Body of pancreas (tissue), 4 donors: ENCODE results near the gene CPEB4. TPM values are rescaled to one million over a fixed set of nuclear protein-coding genes. Genes with fewer than 3 reads are reported as not detected.

Experiments
- ATAC-seq: fragments of 150-250 bp; one replicate; pipeline ENCODE4 v1.9.1; 2016
- DNase-seq, 4 donors: peaks; one replicate each; pipeline ENCODE4 v3.0.0-alpha.2; 2019
- H3K27ac ChIP-seq, 4 donors: fragments of 200-600 bp; sonication (generic); 1 replicate in 3 of 4; 2 replicates in 1 of 4; pipeline versions ENCODE4 v1.5.1 to v1.6.1; 2016 to 2019; ENCODE audit warnings: mild to moderate bottlenecking in 1 of 4, mixed read lengths in 1 of 4, moderate library complexity in 1 of 4
- H3K27me3 ChIP-seq, 2 donors: fragments of 200-600 bp; sonication (generic); one replicate each; pipeline ENCODE4 v1.6.0; 2016; ENCODE audit warnings: mild to moderate bottlenecking in 1 of 2
- H3K36me3 ChIP-seq, 2 donors: fragments of 200-600 bp; sonication (generic); replicated peaks in 1 of 2; 2 replicates each; pipeline ENCODE4 v1.5.1; 2016; ENCODE audit warnings: low read depth in 2 of 2; ENCODE audit not compliant: insufficient read depth in 1 of 2
- H3K4me1 ChIP-seq: fragments of 200-600 bp; sonication (generic); one replicate; pipeline ENCODE4 v1.6.0; 2016
- H3K4me3 ChIP-seq, 2 donors: fragments of 200-600 bp; sonication (generic); 1 replicate in 1 of 2; 2 replicates in 1 of 2; pipeline ENCODE4 v1.5.1; 2016 to 2019
- H3K9me3 ChIP-seq, 3 donors: fragments of 200-600 bp; sonication (generic); 1 replicate in 2 of 3; 2 replicates in 1 of 3; pipeline ENCODE4 v1.5.1; 2016
- CTCF ChIP-seq, 7 experiments: fragments of 450-650 bp in 4 of 7; fragments of 200-600 bp in 3 of 7; sonication (generic) in 3 of 7; IDR thresholded peaks; one replicate each; pipeline ENCODE4 v1.5.1; 2016 to 2019; ENCODE audit warnings: antibody characterized with exemption in 7 of 7
- POLR2A ChIP-seq, 3 donors: fragments of 450-650 bp; IDR thresholded peaks; one replicate each; pipeline ENCODE4 v1.6.1; 2016; ENCODE audit warnings: antibody characterized with exemption in 3 of 3, mild to moderate bottlenecking in 2 of 3
- WGBS, 2 donors: methylation state at CpG; one replicate each; pipeline ENCODE4 v1.1.5; 2017; 5-methylcytosine and 5-hydroxymethylcytosine counted together
- intact Hi-C: fragments of 100-400 bp; cut with DNase I; formaldehyde crosslinking; loops from one replicate; pipeline ENCODE4 v1.15.1; 2023
- total RNA-seq, 2 donors: library from RNA; depleted of rRNA; stranded (reverse); fragments of >200 nt; gene quantifications; one replicate each; pipeline ENCODE4 v1.1.0, GENCODE V29; 2016

The CPEB4 gene
- total RNA-seq, 2 donors from 2014 or later = 35.3 to 35.6 TPM

- no peak overlapping the region for H3K27ac ChIP-seq
- ATAC-seq = no peak
- intact Hi-C loops = no loop called here
- H3K9me3 ChIP-seq = no peaks in the 10 kb centered on the region
- 87 to 93% methylated on average over 3 of the region's 3 CpGs for WGBS, 2 donors
- no peaks in the 10 kb centered on the region for H3K36me3 ChIP-seq
- no peak for DNase-seq
- TF ChIP-seq POLR2A (IDR thresholded peaks at IDR 0.05) = no peak
- no peak for TF ChIP-seq CTCF (IDR thresholded peaks at IDR 0.05)
- no peak overlapping the region for H3K4me3 ChIP-seq
- peaks cover 29% of the 10 kb centered on the region for H3K4me1 ChIP-seq
- H3K27me3 ChIP-seq = no peaks in the 10 kb centered on the region
Observed at GRCh38 chr5:173883347-173883924, 4.7 kb upstream of the CPEB4 start.

- 39 to 68% methylated on average over 2 of the region's 2 CpGs for WGBS, 2 donors
- no peaks in the 10 kb centered on the region for H3K36me3 ChIP-seq
- no peak for DNase-seq
- intact Hi-C loops = no loop called here
- H3K27me3 ChIP-seq = no peaks in the 10 kb centered on the region
- TF ChIP-seq POLR2A (IDR thresholded peaks at IDR 0.05) = no peak
- TF ChIP-seq CTCF (IDR thresholded peaks at IDR 0.05) = no peak
- no peaks in the 10 kb centered on the region for H3K9me3 ChIP-seq
- H3K4me1 ChIP-seq = peaks cover 19% of the 10 kb centered on the region
- ATAC-seq = no peak
- H3K4me3 ChIP-seq = no peak overlapping the region
- no peak overlapping the region for H3K27ac ChIP-seq
Observed at GRCh38 chr5:173884402-173885053, 3.6 kb upstream of the CPEB4 start.

GRCh38 chr5:173885054-173885443 lies 3.1 kb upstream of the CPEB4 start:
- no peaks in the 10 kb centered on the region for H3K36me3 ChIP-seq
- H3K9me3 ChIP-seq = no peaks in the 10 kb centered on the region
- no peaks in the 10 kb centered on the region for H3K27me3 ChIP-seq
- H3K4me3 ChIP-seq = no peak overlapping the region
- TF ChIP-seq POLR2A (IDR thresholded peaks at IDR 0.05) (no peak), CTCF (IDR thresholded peaks at IDR 0.05) (no peak)
- DNase-seq (no peak), ATAC-seq (no peak)
- peaks cover 19% of the 10 kb centered on the region for H3K4me1 ChIP-seq
- WGBS, 2 donors = 95 to 100% methylated on average over 1 of the region's 1 CpG
- H3K27ac ChIP-seq = peak overlapping the region in 3 of 4 donors; percentile 9 to 29 (median 22)
- intact Hi-C loops = no loop called here

GRCh38 chr5:173885475-173886010 lies 2.6 kb upstream of the CPEB4 start:
- DNase-seq = peak in 1 of 4 donors; percentile 34
- TF ChIP-seq POLR2A (IDR thresholded peaks at IDR 0.05) = no peak
- no peak for TF ChIP-seq CTCF (IDR thresholded peaks at IDR 0.05)
- Histone ChIP-seq H3K27me3 (no peaks in the 10 kb centered on the region), H3K4me3 (no peak overlapping the region), H3K9me3 (no peaks in the 10 kb centered on the region), H3K36me3 (no peaks in the 10 kb centered on the region), H3K27ac (peak overlapping the region in 3 of 4 donors; percentile 9 to 29 (median 22)), H3K4me1 (peaks cover 19% of the 10 kb centered on the region)
- no peak for ATAC-seq
- intact Hi-C loops = no loop called here
- 58 to 65% methylated on average over 6 of the region's 6 CpGs for WGBS, 2 donors
